ENCODE results near the gene SAMD9. TPM values are rescaled to one million over a fixed set of nuclear protein-coding genes. Genes with fewer than 3 reads are reported as not detected.

The SAMD9 gene
- total and polyA plus RNA-seq, 2 experiments from 2014 or later: 0.17 TPM; not detected in 1

DNA sequence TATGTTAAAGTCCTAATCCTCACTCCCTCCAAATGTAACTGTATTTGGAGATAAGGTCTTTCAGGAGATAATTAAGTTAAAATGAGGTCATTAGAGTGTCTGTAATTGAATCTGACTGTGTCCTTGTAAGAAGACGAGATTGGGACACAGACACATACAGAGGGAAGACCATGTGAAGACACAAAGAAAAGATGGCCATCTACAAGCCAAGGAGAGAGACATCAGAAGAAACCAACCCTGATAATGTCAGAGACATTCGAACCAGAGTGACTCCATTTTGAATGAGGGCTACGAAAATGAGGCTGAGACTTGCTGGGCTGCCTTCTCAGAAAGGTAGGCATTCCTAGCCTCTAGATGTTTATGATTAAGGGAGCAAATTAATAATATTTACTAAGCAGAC is 30.9 kb upstream of the SAMD9 start:
- H4K20me1 ChIP-seq (replicated peaks; ENCODE audit: insufficient read depth): no peaks in the 10 kb centered on the region
- Mint-ChIP-seq H3K9me3 (no peaks in the 10 kb centered on the region), H3K27me3 (ENCODE audit: insufficient read depth, low read depth, poor library complexity) (peaks cover 5% of the 10 kb centered on the region), H3K4me1 (peaks cover 14% of the 10 kb centered on the region; the same call in 2 of the 3 replicates), H3K27ac (0 out of 2 replicates have a peak overlapping the region, but pooled peaks have one; percentile 6), H3K4me3 (no peak overlapping the region), H3K36me3 (ENCODE audit: low read depth) (no peaks in the 10 kb centered on the region)
- H3K4me1 ChIP-seq (ENCODE audit: insufficient read depth): no peaks in the 10 kb centered on the region
- H3K4me2 ChIP-seq: no peak overlapping the region
- no peak for DNase-seq (ENCODE audit: low spot score)
- H3K4me3 ChIP-seq: no peak overlapping the region
- H3K79me2 ChIP-seq (replicated peaks; ENCODE audit: insufficient read depth): no peaks in the 10 kb centered on the region
- no peaks in the 10 kb centered on the region for H3K9me2 ChIP-seq (ENCODE audit: insufficient read depth)
- no peak for ATAC-seq
- no peaks in the 10 kb centered on the region for H3F3A ChIP-seq (replicated peaks; ENCODE audit: low read depth)
- H3K27me3 ChIP-seq (ENCODE audit: insufficient read depth): no peaks in the 10 kb centered on the region
- H2AFZ ChIP-seq: peak overlapping the region; percentile 38; the same call in 1 of the 2 replicates
- no peak overlapping the region for H3K27ac ChIP-seq (ENCODE audit: low read depth)
- TF ChIP-seq EZH2phosphoT487 (IDR thresholded peaks at IDR 0.05; ENCODE audit: unreplicated experiment): no peak
- no peak for TF ChIP-seq ZNF331 (CRISPR knock-in tag; IDR thresholded peaks at IDR 0.05; ENCODE audit: low read depth)
- H3K36me3 ChIP-seq (ENCODE audit: insufficient read depth): no peaks in the 10 kb centered on the region

- no peak within 1 kb of the TSS for H3K4me3 ChIP-seq
- no peaks in the 10 kb centered on the region for H3K9me3 Mint-ChIP-seq
- H4K20me1 ChIP-seq (replicated peaks; ENCODE audit: insufficient read depth): no peaks in the 10 kb centered on the region
- H3K79me2 ChIP-seq (replicated peaks; ENCODE audit: insufficient read depth): no peaks in the 10 kb centered on the region
- H3K4me1 Mint-ChIP-seq: peaks cover 14% of the 10 kb centered on the region; the same call in 2 of the 3 replicates
- H3K36me3 Mint-ChIP-seq (ENCODE audit: low read depth): no peaks in the 10 kb centered on the region
- H3K4me1 ChIP-seq (ENCODE audit: insufficient read depth): no peaks in the 10 kb centered on the region
- H3K36me3 ChIP-seq (ENCODE audit: insufficient read depth): no peaks in the 10 kb centered on the region
- no peak within 1 kb of the TSS for H3K4me2 ChIP-seq
- no peaks in the 10 kb centered on the region for H3K9me2 ChIP-seq (ENCODE audit: insufficient read depth)
- no peaks in the 10 kb centered on the region for H3F3A ChIP-seq (replicated peaks; ENCODE audit: low read depth)
- peak within 1 kb of the TSS; percentile 6; the same call in 1 of the 2 replicates for H3K27ac Mint-ChIP-seq
- no peak within 1 kb of the TSS for H3K27ac ChIP-seq (ENCODE audit: low read depth)
- peaks cover 5% of the 10 kb centered on the region for H3K27me3 Mint-ChIP-seq (ENCODE audit: insufficient read depth, low read depth, poor library complexity)
- ATAC-seq (no peak), DNase-seq (ENCODE audit: low spot score) (no peak)
- peak within 1 kb of the TSS; percentile 97 for H2AFZ ChIP-seq
- no peaks in the 10 kb centered on the region for H3K27me3 ChIP-seq (ENCODE audit: insufficient read depth)
- no peak within 1 kb of the TSS; the same call in 2 of the 3 replicates for H3K4me3 Mint-ChIP-seq
- TF ChIP-seq JUNB (IDR thresholded peaks at IDR 0.05; ENCODE audit: unreplicated experiment) (no peak), EZH2phosphoT487 (IDR thresholded peaks at IDR 0.05; ENCODE audit: unreplicated experiment) (no peak), ZNF114 (CRISPR knock-in tag; IDR thresholded peaks at IDR 0.05) (no peak), STAT1 (IDR thresholded peaks at IDR 0.05; ENCODE audit: unreplicated experiment) (no peak), NANOG (IDR thresholded peaks at IDR 0.05; ENCODE audit: borderline replicate concordance) (no peak), ZNF331 (CRISPR knock-in tag; IDR thresholded peaks at IDR 0.05; ENCODE audit: low read depth) (no peak), EZH2 (IDR thresholded peaks at IDR 0.05; ENCODE audit: low read depth, unreplicated experiment) (no peak), POLR2AphosphoS5 (IDR thresholded peaks at IDR 0.05; ENCODE audit: low read depth) (no peak)
- TF ChIP-seq, protein P1, sequence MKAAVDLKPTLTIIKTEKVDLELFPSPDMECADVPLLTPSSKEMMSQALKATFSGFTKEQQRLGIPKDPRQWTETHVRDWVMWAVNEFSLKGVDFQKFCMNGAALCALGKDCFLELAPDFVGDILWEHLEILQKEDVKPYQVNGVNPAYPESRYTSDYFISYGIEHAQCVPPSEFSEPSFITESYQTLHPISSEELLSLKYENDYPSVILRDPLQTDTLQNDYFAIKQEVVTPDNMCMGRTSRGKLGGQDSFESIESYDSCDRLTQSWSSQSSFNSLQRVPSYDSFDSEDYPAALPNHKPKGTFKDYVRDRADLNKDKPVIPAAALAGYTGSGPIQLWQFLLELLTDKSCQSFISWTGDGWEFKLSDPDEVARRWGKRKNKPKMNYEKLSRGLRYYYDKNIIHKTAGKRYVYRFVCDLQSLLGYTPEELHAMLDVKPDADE (IDR thresholded peaks at IDR 0.05): no peak
- TF ChIP-seq, protein P2, sequence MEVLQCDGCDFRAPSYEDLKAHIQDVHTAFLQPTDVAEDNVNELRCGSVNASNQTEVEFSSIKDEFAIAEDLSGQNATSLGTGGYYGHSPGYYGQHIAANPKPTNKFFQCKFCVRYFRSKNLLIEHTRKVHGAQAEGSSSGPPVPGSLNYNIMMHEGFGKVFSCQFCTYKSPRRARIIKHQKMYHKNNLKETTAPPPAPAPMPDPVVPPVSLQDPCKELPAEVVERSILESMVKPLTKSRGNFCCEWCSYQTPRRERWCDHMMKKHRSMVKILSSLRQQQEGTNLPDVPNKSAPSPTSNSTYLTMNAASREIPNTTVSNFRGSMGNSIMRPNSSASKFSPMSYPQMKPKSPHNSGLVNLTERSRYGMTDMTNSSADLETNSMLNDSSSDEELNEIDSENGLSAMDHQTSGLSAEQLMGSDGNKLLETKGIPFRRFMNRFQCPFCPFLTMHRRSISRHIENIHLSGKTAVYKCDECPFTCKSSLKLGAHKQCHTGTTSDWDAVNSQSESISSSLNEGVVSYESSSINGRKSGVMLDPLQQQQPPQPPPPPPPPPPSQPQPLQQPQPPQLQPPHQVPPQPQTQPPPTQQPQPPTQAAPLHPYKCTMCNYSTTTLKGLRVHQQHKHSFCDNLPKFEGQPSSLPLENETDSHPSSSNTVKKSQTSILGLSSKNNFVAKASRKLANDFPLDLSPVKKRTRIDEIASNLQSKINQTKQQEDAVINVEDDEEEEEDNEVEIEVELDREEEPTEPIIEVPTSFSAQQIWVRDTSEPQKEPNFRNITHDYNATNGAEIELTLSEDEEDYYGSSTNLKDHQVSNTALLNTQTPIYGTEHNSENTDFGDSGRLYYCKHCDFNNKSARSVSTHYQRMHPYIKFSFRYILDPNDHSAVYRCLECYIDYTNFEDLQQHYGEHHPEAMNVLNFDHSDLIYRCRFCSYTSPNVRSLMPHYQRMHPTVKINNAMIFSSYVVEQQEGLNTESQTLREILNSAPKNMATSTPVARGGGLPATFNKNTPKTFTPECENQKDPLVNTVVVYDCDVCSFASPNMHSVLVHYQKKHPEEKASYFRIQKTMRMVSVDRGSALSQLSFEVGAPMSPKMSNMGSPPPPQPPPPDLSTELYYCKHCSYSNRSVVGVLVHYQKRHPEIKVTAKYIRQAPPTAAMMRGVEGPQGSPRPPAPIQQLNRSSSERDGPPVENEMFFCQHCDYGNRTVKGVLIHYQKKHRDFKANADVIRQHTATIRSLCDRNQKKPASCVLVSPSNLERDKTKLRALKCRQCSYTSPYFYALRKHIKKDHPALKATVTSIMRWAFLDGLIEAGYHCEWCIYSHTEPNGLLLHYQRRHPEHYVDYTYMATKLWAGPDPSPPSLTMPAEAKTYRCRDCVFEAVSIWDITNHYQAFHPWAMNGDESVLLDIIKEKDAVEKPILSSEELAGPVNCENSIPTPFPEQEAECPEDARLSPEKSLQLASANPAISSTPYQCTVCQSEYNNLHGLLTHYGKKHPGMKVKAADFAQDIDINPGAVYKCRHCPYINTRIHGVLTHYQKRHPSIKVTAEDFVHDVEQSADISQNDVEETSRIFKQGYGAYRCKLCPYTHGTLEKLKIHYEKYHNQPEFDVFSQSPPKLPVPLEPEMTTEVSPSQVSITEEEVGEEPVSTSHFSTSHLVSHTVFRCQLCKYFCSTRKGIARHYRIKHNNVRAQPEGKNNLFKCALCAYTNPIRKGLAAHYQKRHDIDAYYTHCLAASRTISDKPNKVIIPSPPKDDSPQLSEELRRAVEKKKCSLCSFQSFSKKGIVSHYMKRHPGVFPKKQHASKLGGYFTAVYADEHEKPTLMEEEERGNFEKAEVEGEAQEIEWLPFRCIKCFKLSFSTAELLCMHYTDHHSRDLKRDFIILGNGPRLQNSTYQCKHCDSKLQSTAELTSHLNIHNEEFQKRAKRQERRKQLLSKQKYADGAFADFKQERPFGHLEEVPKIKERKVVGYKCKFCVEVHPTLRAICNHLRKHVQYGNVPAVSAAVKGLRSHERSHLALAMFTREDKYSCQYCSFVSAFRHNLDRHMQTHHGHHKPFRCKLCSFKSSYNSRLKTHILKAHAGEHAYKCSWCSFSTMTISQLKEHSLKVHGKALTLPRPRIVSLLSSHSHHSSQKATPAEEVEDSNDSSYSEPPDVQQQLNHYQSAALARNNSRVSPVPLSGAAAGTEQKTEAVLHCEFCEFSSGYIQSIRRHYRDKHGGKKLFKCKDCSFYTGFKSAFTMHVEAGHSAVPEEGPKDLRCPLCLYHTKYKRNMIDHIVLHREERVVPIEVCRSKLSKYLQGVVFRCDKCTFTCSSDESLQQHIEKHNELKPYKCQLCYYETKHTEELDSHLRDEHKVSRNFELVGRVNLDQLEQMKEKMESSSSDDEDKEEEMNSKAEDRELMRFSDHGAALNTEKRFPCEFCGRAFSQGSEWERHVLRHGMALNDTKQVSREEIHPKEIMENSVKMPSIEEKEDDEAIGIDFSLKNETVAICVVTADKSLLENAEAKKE (CRISPR knock-in tag; IDR thresholded peaks at IDR 0.05): no peak
- TF ChIP-seq, protein P3, sequence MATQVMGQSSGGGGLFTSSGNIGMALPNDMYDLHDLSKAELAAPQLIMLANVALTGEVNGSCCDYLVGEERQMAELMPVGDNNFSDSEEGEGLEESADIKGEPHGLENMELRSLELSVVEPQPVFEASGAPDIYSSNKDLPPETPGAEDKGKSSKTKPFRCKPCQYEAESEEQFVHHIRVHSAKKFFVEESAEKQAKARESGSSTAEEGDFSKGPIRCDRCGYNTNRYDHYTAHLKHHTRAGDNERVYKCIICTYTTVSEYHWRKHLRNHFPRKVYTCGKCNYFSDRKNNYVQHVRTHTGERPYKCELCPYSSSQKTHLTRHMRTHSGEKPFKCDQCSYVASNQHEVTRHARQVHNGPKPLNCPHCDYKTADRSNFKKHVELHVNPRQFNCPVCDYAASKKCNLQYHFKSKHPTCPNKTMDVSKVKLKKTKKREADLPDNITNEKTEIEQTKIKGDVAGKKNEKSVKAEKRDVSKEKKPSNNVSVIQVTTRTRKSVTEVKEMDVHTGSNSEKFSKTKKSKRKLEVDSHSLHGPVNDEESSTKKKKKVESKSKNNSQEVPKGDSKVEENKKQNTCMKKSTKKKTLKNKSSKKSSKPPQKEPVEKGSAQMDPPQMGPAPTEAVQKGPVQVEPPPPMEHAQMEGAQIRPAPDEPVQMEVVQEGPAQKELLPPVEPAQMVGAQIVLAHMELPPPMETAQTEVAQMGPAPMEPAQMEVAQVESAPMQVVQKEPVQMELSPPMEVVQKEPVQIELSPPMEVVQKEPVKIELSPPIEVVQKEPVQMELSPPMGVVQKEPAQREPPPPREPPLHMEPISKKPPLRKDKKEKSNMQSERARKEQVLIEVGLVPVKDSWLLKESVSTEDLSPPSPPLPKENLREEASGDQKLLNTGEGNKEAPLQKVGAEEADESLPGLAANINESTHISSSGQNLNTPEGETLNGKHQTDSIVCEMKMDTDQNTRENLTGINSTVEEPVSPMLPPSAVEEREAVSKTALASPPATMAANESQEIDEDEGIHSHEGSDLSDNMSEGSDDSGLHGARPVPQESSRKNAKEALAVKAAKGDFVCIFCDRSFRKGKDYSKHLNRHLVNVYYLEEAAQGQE (IDR thresholded peaks at IDR 0.05; ENCODE audit: unreplicated experiment): no peak
These were observed 30.4 kb upstream of the SAMD9 start, which contains the start of gene SAMD9L for GRCh38 chr7:93148144-93148543. SAMD9L (minus strand) TSS chr7:93148385; CDS start chr7:93135971, 12,414 bp downstream.
